H1 (cell line): ENCODE measurements around the gene ID2. TPM values are rescaled to one million over a fixed set of nuclear protein-coding genes. Genes with fewer than 3 reads are reported as not detected.

ENCODE experiments used
- CTCF ChIA-PET: fragments of 300-600 bp; sonication (Branson Sonifier 250); formaldehyde crosslinking; loops from one replicate; lab custom pipeline; 2021; ENCODE audit not compliant: partially characterized antibody; lab: Charles Lee
- POLR2A ChIA-PET: fragments of 300-600 bp; sonication (Branson Sonifier 250); formaldehyde crosslinking; loops from one replicate; lab custom pipeline; 2021; ENCODE audit warnings: inconsistent platforms; ENCODE audit not compliant: partially characterized antibody; lab: Charles Lee
- DNase-seq, 2 experiments: peaks; one replicate each; pipeline versions ENCODE4 v3.0.0 to v3.0.0-alpha.2; 2010 to 2022; ENCODE audit warnings: low spot score in 2 of 2, low read depth in 1 of 2, mixed read lengths in 1 of 2
- FAIRE-seq: peaks from 2 replicates; lab custom pipeline; 2011; peaks lifted over from hg19 to GRCh38; lab: Jason Lieb, UNC
- H2AFZ ChIP-seq: 2 replicates; pipeline ENCODE4 v1.8.1; 2012; ENCODE audit warnings: low read length, inconsistent platforms
- H2AK5ac ChIP-seq: 2 replicates; pipeline ENCODE4 v1.6.1; 2013; ENCODE audit warnings: low read depth, low read length
- H2BK120ac ChIP-seq: replicated peaks from 2 replicates; pipeline ENCODE3; 2013; ENCODE audit warnings: low read depth, low read length, inconsistent platforms
- H2BK12ac ChIP-seq: 2 replicates; pipeline ENCODE4 v1.6.1; 2013; ENCODE audit warnings: low read depth, low read length
- H2BK15ac ChIP-seq: 2 replicates; pipeline ENCODE4 v1.6.1; 2013; ENCODE audit warnings: low read length
- H2BK20ac ChIP-seq: 2 replicates; pipeline ENCODE4 v1.6.1; 2013; ENCODE audit warnings: low read length
- H2BK5ac ChIP-seq: 2 replicates; pipeline ENCODE4 v1.6.1; 2013; ENCODE audit warnings: low read depth, low read length
- H3K14ac ChIP-seq: 2 replicates; pipeline ENCODE4 v1.6.1; 2013; ENCODE audit warnings: inconsistent platforms; ENCODE audit not compliant: insufficient read length
- H3K18ac ChIP-seq: 2 replicates; pipeline ENCODE4 v1.6.1; 2013; ENCODE audit warnings: low read length; ENCODE audit errors: extremely low read depth
- H3K23ac ChIP-seq: 2 replicates; pipeline ENCODE4 v1.6.1; 2013; ENCODE audit warnings: inconsistent platforms; ENCODE audit not compliant: insufficient read length
- H3K23me2 ChIP-seq: 2 replicates; pipeline ENCODE4 v1.6.1; 2013; ENCODE audit warnings: low read depth, low read length
- H3K27ac ChIP-seq: 2 replicates; pipeline ENCODE4 v1.6.1; 2011; ENCODE audit warnings: low read depth, low read length, inconsistent platforms
- H3K27me3 ChIP-seq, 4 experiments: replicated peaks in 1 of 4; 1 replicate in 1 of 4; 2 replicates in 3 of 4; pipeline versions ENCODE4 v1.6.1 to v1.8.1; 2011 to 2013; ENCODE audit warnings: low read length in 3 of 4, mild to moderate bottlenecking in 3 of 4, inconsistent platforms in 2 of 4, mixed read lengths in 2 of 4, moderate library complexity in 1 of 4; ENCODE audit not compliant: control insufficient read depth in 3 of 4, insufficient read depth in 3 of 4; ENCODE audit errors: extremely low read depth in 1 of 4
- H3K36me3 ChIP-seq, 4 experiments: 2 replicates each; pipeline versions ENCODE4 v1.6.1 to v1.8.1; 2011 to 2013; ENCODE audit warnings: mild to moderate bottlenecking in 4 of 4, low read length in 3 of 4, moderate library complexity in 2 of 4, control low read depth in 1 of 4, inconsistent platforms in 1 of 4; ENCODE audit not compliant: insufficient read depth in 4 of 4, control insufficient read depth in 2 of 4
- H3K4ac ChIP-seq: replicated peaks from 2 replicates; pipeline ENCODE3; 2013; ENCODE audit warnings: low read length, low read depth, mixed read lengths, inconsistent platforms; ENCODE audit not compliant: insufficient read length
- H3K4me1 ChIP-seq, 4 experiments: replicated peaks in 1 of 4; 1 replicate in 1 of 4; 2 replicates in 3 of 4; pipeline versions ENCODE4 v1.6.1 to v1.8.1; 2011 to 2013; ENCODE audit warnings: low read length in 3 of 4, inconsistent platforms in 2 of 4, mixed read lengths in 1 of 4; ENCODE audit not compliant: insufficient read depth in 4 of 4, control insufficient read depth in 3 of 4
- H3K4me2 ChIP-seq, 2 experiments: 2 replicates each; pipeline versions ENCODE4 v1.6.1 to v1.8.1; 2011 to 2013; ENCODE audit warnings: low read depth in 2 of 2, low read length in 2 of 2, control low read depth in 1 of 2, inconsistent platforms in 1 of 2, mild to moderate bottlenecking in 1 of 2; ENCODE audit not compliant: insufficient read depth in 1 of 2
- H3K4me3 ChIP-seq, 4 experiments: fragments of 200-600, 300-600 bp in 1 of 4; sonication (generic), shearing (Covaris generic), sonication (Bioruptor Twin) in 1 of 4; 2 replicates each; pipeline versions ENCODE4 v1.5.1 to v1.8.1; 2011 to 2016; ENCODE audit warnings: low read length in 4 of 4, low read depth in 3 of 4, control low read depth in 2 of 4, inconsistent platforms in 2 of 4, mild to moderate bottlenecking in 2 of 4, mixed read lengths in 1 of 4, moderate library complexity in 1 of 4; ENCODE audit not compliant: insufficient read depth in 2 of 4; ENCODE audit errors: extremely low read depth in 1 of 4
- H3K56ac ChIP-seq: replicated peaks from 2 replicates; pipeline ENCODE3; 2013; ENCODE audit warnings: low read depth, mild to moderate bottlenecking, mixed read lengths, low read length, inconsistent platforms; ENCODE audit not compliant: insufficient read length
- H3K79me1 ChIP-seq: 2 replicates; pipeline ENCODE4 v1.6.1; 2013; ENCODE audit warnings: low read depth, low read length, control low read depth
- H3K79me2 ChIP-seq, 2 experiments: 2 replicates each; pipeline versions ENCODE4 v1.6.1 to v1.8.1; 2012 to 2013; ENCODE audit warnings: low read length in 2 of 2, mild to moderate bottlenecking in 2 of 2, inconsistent platforms in 1 of 2; ENCODE audit not compliant: insufficient read depth in 2 of 2, control insufficient read depth in 1 of 2
- H3K9ac ChIP-seq, 4 experiments: replicated peaks in 1 of 4; 1 replicate in 1 of 4; 2 replicates in 3 of 4; pipeline versions ENCODE4 v1.6.1 to v1.8.1; 2011 to 2013; ENCODE audit warnings: low read depth in 3 of 4, low read length in 3 of 4, control low read depth in 2 of 4, mild to moderate bottlenecking in 2 of 4, moderate library complexity in 2 of 4, inconsistent platforms in 1 of 4; ENCODE audit errors: extremely low read depth in 1 of 4
- H3K9me3 ChIP-seq, 2 experiments: 2 replicates each; pipeline versions ENCODE4 v1.6.1 to v1.8.1; 2012 to 2013; ENCODE audit warnings: mild to moderate bottlenecking in 2 of 2, moderate library complexity in 2 of 2, control low read depth in 1 of 2, inconsistent platforms in 1 of 2, low read depth in 1 of 2, low read length in 1 of 2, mixed read lengths in 1 of 2; ENCODE audit not compliant: insufficient read depth in 2 of 2
- H4K20me1 ChIP-seq, 2 experiments: replicated peaks in 1 of 2; 2 replicates each; pipeline versions ENCODE3 to v1.8.1; 2011 to 2013; ENCODE audit warnings: inconsistent platforms in 2 of 2, low read length in 2 of 2, mild to moderate bottlenecking in 1 of 2; ENCODE audit not compliant: insufficient read depth in 2 of 2, control insufficient read depth in 1 of 2
- H4K5ac ChIP-seq: 2 replicates; pipeline ENCODE4 v1.6.1; 2013; ENCODE audit warnings: low read length, low read depth, mixed read lengths, inconsistent platforms; ENCODE audit not compliant: insufficient read length
- H4K8ac ChIP-seq: 2 replicates; pipeline ENCODE4 v1.8.0; 2013; ENCODE audit warnings: mild to moderate bottlenecking, moderate library complexity, low read length, inconsistent platforms; ENCODE audit not compliant: insufficient read depth; ENCODE audit errors: extremely low read depth
- H4K91ac ChIP-seq: replicated peaks from 2 replicates; pipeline ENCODE3; 2013; ENCODE audit warnings: low read length, mixed read lengths, inconsistent platforms; ENCODE audit not compliant: insufficient read length
- E2F6 ChIP-seq: IDR thresholded peaks from 2 replicates; pipeline ENCODE4 v1.6.1; 2012; ENCODE audit warnings: inconsistent platforms
- EZH2 ChIP-seq: fragments of 200-600 bp; sonication (generic); IDR thresholded peaks from 2 replicates; pipeline ENCODE4 v1.7.1; 2012; ENCODE audit warnings: low read depth, mild to moderate bottlenecking, moderate library complexity, low read length, inconsistent platforms; ENCODE audit not compliant: severe bottlenecking
- GTF2F1 ChIP-seq: IDR thresholded peaks from 2 replicates; pipeline ENCODE4 v1.6.1; 2012; ENCODE audit warnings: low read depth, low read length, improper control_type of control experiment, borderline replicate concordance
- HDAC6 ChIP-seq: IDR thresholded peaks from one replicate; pipeline ENCODE4 v1.7.1; 2012; ENCODE audit warnings: low read depth, mild to moderate bottlenecking, inconsistent platforms, low read length, moderate library complexity
- SIN3A ChIP-seq, 2 experiments: IDR thresholded peaks in 1 of 2; conservative IDR thresholded peaks in 1 of 2; 2 replicates each; pipeline ENCODE4 v1.6.1; 2011 to 2012; ENCODE audit warnings: low read length in 2 of 2, improper control_type of control experiment in 1 of 2, low read depth in 1 of 2, mild to moderate bottlenecking in 1 of 2
- TCF12 ChIP-seq: IDR thresholded peaks from 2 replicates; pipeline ENCODE4 v1.6.1; 2011; ENCODE audit warnings: low read depth, mild to moderate bottlenecking, low read length
- YY1 ChIP-seq: IDR thresholded peaks from 2 replicates; pipeline ENCODE4 v1.6.1; 2011; ENCODE audit warnings: low read depth, mild to moderate bottlenecking, low read length
- WGBS, 2 experiments: shearing (Covaris generic) in 1 of 2; methylation state at CpG; one replicate each; pipeline versions ENCODE4 v1.1.6 to v1.1.7; 2013 to 2015; ENCODE audit warnings: low lambda C conversion rate in 2 of 2, mixed read lengths in 2 of 2, inconsistent platforms in 1 of 2, low coverage in 1 of 2, missing lambda C conversion rate in 1 of 2; ENCODE audit not compliant: insufficient replicate concordance in 2 of 2, insufficient coverage in 1 of 2, insufficient read length in 1 of 2; ENCODE audit errors: extremely low coverage in 1 of 2, missing lambda C conversion rate in 1 of 2; 5-methylcytosine and 5-hydroxymethylcytosine counted together
- polyA plus RNA-seq, 7 experiments: library from polyadenylated mRNA; depleted of rRNA in 3 of 7; stranded (reverse) in 5 of 7; unstranded in 2 of 7; fragments of >200 nt in 5 of 7; fragments of 200-250 nt in 2 of 7; gene quantifications; 1 replicate in 5 of 7; 2 replicates in 1 of 7; 4 replicates in 1 of 7; pipeline versions ENCODE4 v1.2.1 to v1.2.3, GENCODE V29; 2011 to 2013; ENCODE audit warnings: missing spikeins in 2 of 7, mixed read lengths in 2 of 7
- total RNA-seq: library from RNA; stranded (reverse); fragmentation: NEBNext Ultra II Directional; extraction: Animal tissue kit (Norgen Biotek cat#: 25700); gene quantifications from 2 replicates; pipeline ENCODE4 v1.2.1, GENCODE V29; 2021

ID2 gene
- total and polyA plus RNA-seq, 2 of the 8 experiments (the other 6 are each of a cell fraction or from before 2014, with no cell fraction given) = 36.7 to 214 TPM

GRCh38 chr2:8642366-8643068, 39.3 kb upstream of the ID2 start:
- H3K4me2 ChIP-seq = peak overlapping the region; percentile 33 to 34; a peak in 2 of 4 replicates
- POLR2A ChIA-PET = interaction anchor here (1.1 to 2.5 kb wide), 5 partner anchors 9 to 42 kb away, joined by 3 to 8 read pairs (median 3); partner anchors contain the start of gene ID2

More at GRCh38 chr2:8642366-8643068, 39.3 kb upstream of the ID2 start:
- peak overlapping the region in 1 of 4 experiments; percentile 25; a peak in 1 of 8 replicates for H3K4me3 ChIP-seq
- no peak overlapping the region for H4K91ac ChIP-seq
- no peak for TF ChIP-seq SIN3A (conservative IDR thresholded peaks at IDR 0.05 in 1 of 2, IDR thresholded peaks at IDR 0.05 in 1 of 2; ENCODE audit: low read depth in 1 of 2, low read length in 2 of 2)
- no peak for TF ChIP-seq TCF12
- no peak for TF ChIP-seq EZH2
- 0 out of 2 replicates have a peak, but pooled peaks have one; percentile 31 for TF ChIP-seq YY1
- peak; percentile 56; the same call in 1 of the 2 replicates for TF ChIP-seq E2F6
- no peak for TF ChIP-seq GTF2F1
- TF ChIP-seq HDAC6 = no peak
- no peaks in the 10 kb centered on the region for H3K79me1 ChIP-seq
- peaks cover 1 to 8% (median 5%) of the 10 kb centered on the region in 4 experiments; a peak in 5 of 7 replicates for H3K27me3 ChIP-seq
- H3K4ac ChIP-seq = no peak overlapping the region
- H4K20me1 ChIP-seq = no peaks in the 10 kb centered on the region
- no peak overlapping the region; the same call in 1 of the 2 replicates for H3K18ac ChIP-seq
- H3K9ac ChIP-seq = no peak overlapping the region
- 42% methylated on average over 12 of the region's 12 CpGs; no CpG with 5 or more reads in 1 of the 2 experiments for WGBS, 2 experiments
- peaks cover 6 to 29% (median 15%) of the 10 kb centered on the region in 4 experiments for H3K4me1 ChIP-seq
- no peaks in the 10 kb centered on the region for H3K79me2 ChIP-seq
- H3K23ac ChIP-seq = no peak overlapping the region
- H2AK5ac ChIP-seq = no peak overlapping the region
- H2BK15ac ChIP-seq = no peak overlapping the region
- H3K36me3 ChIP-seq = no peaks in the 10 kb centered on the region
- H3K56ac ChIP-seq = no peak overlapping the region
- H3K27ac ChIP-seq = no peak overlapping the region
- DNase-seq = no peak
- H3K9me3 ChIP-seq = peaks cover 3 to 13% of the 10 kb centered on the region in 2 experiments; a peak in 2 of 4 replicates
- no peak overlapping the region for H2BK5ac ChIP-seq
- no peak overlapping the region for H3K14ac ChIP-seq
- H4K5ac ChIP-seq = peak overlapping the region; percentile 17
- H4K8ac ChIP-seq = no peak overlapping the region
- no peak for FAIRE-seq
- no peak overlapping the region for H2BK12ac ChIP-seq
- H2BK20ac ChIP-seq = no peak overlapping the region
- H2AFZ ChIP-seq = no peak overlapping the region
- CTCF ChIA-PET = interaction anchor here (0.9 to 2.0 kb wide), 9 partner anchors 11 to 1545 kb away, joined by 3 to 6 read pairs (median 4); no protein-coding TSS in a partner anchor
- no peaks in the 10 kb centered on the region for H3K23me2 ChIP-seq
- H2BK120ac ChIP-seq = no peak overlapping the region
